ENCODE results near the gene MYO5B.

The MYO5B gene

GRCh38 chr18:50151926-50152325, 43.0 kb downstream of the MYO5B start:
- no peak for DNase-seq (ENCODE audit: low spot score)

DNA sequence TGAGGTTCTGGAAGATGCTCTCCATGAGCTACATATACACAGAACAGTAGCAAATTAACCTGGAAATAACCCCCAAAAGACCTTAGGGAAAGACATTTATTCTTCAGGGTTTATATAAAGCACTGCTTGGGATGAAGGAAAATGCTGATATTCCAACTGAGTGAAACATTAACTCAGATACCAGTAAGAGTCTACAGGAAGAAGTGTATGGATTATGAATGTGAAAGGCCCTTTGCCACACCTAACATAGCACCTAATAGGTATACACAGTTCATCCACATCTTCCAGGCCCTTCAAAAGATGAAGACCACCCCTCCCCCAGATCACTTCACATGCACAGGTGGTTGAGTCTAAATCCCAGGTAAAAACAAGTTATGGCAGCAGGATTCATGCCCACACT, 50.4 kb downstream of the MYO5B start:
- DNase-seq (ENCODE audit: low spot score) = no peak

GRCh38 chr18:50143886-50144285, 51.1 kb downstream of the MYO5B start:
- DNase-seq (ENCODE audit: low spot score) = no peak

GRCh38 chr18:50143294-50143693, 51.7 kb downstream of the MYO5B start:
- no peak for DNase-seq (ENCODE audit: low spot score)

GRCh38 chr18:50142441-50143120, 52.4 kb downstream of the MYO5B start:
- DNase-seq (ENCODE audit: low spot score) = no peak

DNA sequence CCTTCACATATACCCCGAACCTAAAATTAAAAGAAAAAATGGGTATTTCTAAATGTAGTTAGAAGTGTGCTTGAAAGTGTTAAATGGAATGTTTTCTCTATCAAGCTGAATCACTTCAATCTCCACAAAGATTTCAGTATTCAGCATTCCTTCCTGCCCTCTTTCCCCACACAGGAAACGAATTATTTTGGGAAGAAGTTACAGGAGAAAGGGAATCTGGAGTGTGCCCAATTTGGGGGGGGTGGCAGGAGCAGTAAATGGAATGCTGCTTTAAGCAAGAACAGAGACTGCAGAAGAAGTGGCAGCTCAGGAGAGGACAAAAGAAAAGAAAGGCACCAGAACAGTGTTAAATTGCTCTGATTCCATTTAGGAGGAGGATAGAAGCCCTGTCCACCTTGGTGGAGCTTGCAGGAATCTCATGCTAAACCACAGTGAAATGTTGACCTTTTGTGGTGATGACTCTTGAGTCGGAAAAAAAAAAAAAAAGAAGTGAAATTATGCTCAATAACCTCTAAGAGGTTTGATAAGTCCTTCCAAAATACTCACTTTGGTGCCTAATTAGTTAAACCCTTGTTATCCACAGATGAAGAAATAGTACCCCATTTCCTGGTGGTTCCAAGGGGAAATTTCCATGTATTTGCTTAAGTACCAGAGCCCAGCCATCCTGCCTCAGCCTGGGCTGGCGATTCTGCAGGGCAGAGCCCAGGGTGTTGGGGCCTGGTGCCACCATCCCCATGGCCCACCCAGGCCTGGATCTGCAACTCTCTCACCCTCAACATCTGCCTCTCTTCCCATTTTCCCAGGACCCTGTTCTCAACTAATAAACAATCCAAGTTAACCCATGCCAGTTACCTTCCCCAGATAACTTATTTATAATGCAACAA, 56.5 kb downstream of the MYO5B start:
- no peak for DNase-seq (ENCODE audit: low spot score)

GRCh38 chr18:50135903-50136302, 59.0 kb downstream of the MYO5B start:
- DNase-seq (ENCODE audit: low spot score) = no peak

DNA sequence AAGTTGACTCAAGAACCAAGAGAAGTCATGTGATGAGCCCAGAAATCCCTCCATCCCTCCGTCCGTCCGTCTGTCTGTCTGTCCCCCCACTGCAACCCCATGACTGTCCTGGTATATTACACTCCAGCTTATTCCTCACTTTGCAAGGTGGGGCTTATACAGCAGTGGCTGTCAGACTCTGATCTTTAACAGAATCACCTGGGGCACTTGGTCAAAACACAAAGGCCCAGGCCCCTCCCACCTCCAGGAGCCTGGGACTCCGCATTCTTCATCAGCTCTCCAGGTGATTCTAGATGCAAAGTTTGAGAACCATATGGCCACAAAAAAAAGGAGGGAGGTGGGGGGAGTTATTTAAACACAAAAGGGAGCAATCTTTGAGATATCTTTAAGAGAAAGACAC, 61.4 kb downstream of the MYO5B start:
- no peak for DNase-seq (ENCODE audit: low spot score)

GRCh38 chr18:50131591-50131990, 63.4 kb downstream of the MYO5B start:
- no peak for DNase-seq (ENCODE audit: low spot score)

DNA sequence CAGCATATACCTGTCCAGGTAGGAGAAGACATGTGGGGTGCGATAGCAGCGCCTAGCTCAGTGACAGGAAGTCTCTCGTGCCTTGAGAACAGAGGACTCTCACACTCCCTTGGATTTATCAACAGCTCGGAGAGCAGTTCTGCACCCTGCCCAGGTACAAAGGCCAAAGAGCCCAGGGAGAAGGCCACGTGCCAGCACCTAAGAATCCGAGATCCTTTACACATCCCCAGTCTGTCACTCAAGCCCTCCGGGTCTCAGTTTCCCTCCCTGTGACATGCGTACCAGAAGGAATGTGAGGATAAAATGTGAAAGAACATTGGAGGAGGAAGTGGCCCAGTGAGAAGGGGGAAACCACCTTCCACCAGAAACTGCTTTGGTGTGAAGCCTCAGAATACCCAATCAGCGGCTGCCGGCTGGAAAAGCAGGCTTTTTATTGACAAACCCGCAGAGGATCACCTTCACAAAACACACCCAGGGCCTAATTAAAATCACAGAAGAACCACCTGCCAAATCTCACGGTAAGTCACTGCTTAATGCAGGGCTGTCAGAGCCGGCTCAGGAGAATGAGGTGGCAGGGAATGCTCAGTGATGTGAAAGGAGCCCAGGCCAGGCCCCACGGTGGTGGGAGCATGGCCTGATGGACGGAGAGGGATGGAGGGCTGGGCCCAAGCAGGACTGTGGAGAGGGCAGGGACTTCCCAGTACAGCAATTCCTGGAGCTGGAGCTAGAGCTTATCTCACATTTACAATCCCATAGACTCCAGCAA, 66.3 kb downstream of the MYO5B start:
- DNase-seq (ENCODE audit: low spot score) = no peak

GRCh38 chr18:50127516-50128210, 67.3 kb downstream of the MYO5B start:
- no peak for DNase-seq (ENCODE audit: low spot score)

DNA sequence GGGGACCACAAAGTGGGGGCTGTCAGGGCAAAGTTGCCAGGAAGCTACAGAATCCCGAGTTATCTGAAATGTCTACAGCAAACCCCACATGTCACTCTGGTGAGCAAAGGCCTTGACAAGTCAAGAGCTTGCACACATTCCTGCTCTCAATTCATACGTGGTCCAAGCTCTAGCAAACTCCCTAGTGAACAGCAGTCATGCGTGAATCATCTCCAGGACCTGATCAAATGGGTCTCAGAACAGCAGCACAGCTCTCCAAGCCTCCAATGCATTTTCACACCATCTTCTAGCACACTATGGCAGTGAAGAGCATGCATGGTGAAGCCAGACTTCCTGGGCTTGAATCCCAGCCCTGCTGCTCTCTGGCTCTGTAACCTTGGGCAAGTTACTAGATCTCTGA, 68.5 kb downstream of the MYO5B start:
- peak; percentile 28 for DNase-seq (ENCODE audit: low spot score)

- DNase-seq (ENCODE audit: low spot score) = no peak
Observed at GRCh38 chr18:50125456-50125855, 69.5 kb downstream of the MYO5B start.

GRCh38 chr18:50119296-50119695, 75.7 kb downstream of the MYO5B start:
- no peak for DNase-seq (ENCODE audit: low spot score)

DNA sequence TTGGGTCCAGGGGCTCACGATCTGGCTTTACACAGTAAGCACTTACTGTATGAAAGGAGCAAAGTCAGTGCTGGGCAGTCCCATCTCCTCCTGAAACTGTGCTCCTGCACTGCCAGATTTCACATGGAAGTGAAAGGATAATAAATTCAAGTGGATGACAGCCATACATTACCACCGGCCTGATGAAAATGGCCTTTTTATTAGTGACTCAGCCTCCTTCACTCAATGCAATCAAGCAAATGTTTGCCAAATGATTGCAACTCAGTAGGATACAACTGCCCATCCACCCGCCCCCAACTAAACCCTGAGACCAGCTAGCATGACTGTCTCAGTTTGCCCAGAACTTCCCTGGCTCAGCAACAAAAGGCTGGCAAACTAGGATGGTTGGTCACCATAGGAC, 77.1 kb downstream of the MYO5B start:
- DNase-seq (ENCODE audit: low spot score) = peak; percentile 28

- DNase-seq (ENCODE audit: low spot score) = no peak
Observed at GRCh38 chr18:50115095-50115494, 79.9 kb downstream of the MYO5B start.

GRCh38 chr18:50114448-50114847, 80.5 kb downstream of the MYO5B start:
- no peak for DNase-seq (ENCODE audit: low spot score)

- DNase-seq (ENCODE audit: low spot score) = no peak
Observed at GRCh38 chr18:50113726-50114125, 81.2 kb downstream of the MYO5B start.

GRCh38 chr18:50111398-50111797, 83.5 kb downstream of the MYO5B start:
- DNase-seq (ENCODE audit: low spot score) = no peak

DNA sequence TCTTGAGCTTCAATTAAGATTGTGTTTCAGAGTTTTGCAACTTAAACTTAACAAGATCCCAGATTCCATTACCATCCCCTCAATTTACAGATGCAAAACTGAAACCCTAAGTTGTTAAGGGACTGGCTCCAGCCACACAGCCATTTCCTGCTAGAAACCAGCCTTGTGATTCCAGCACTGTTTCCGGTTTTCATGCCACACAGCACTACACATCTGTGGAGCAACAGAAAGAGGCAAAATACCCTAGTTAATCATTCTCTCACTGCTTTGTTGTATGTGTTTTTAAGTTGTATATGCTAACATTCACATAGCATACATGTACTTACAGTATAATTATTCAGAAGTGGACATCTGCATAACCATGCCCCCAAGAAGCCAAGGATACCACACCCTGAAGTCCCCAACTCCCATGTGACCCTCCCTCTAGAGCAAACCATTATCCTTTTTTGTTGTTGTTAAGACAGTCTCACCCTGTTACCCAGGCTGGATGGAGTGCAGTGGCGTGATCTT, 87.4 kb downstream of the MYO5B start:
- DNase-seq (ENCODE audit: low spot score) = no peak

- no peak for DNase-seq (ENCODE audit: low spot score)
Observed at GRCh38 chr18:50105027-50105426, 89.9 kb downstream of the MYO5B start.

DNA sequence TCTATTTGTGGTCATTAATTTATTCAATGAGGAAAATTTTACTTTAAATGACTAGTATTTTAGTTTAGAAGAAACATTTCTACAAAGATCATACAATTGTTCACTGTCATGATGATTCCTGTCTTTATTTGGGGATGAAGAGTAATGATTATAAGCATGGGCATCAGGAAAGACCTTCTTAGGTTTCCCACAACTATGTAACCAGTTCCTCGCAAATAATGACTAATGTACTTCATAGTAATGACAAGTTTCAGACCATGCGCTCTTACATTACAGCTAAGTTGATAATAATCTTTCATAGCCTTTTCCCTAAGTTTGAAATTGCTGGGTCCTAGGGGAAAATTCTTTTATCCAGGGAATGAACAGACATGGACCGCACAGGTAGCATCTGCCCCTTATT, 90.5 kb downstream of the MYO5B start:
- DNase-seq (ENCODE audit: low spot score) = no peak

Measured in pons (tissue), 1 donor.